PC-3 (cell line): ENCODE measurements around the gene ABCB8. TPM values are rescaled to one million over a fixed set of nuclear protein-coding genes. Genes with fewer than 3 reads are reported as not detected.

ENCODE experiments used
- ATAC-seq: fragments of 200-7000 bp; cut with Tn5 transposase; 2 replicates; pipeline ENCODE4 v1.9.1; 2020; ENCODE audit warnings: mild to moderate bottlenecking, moderate library complexity
- BruUV-seq: library from RNA; stranded (reverse); fragments of 400-500 nt; replicated peaks from 2 replicates; lab custom pipeline; 2021; lab: Mats Ljungman, UMichigan
- CTCF ChIA-PET: fragments of 300-600 bp; sonication (Branson Sonifier 250); formaldehyde crosslinking; loops from one replicate; lab custom pipeline; 2022; ENCODE audit warnings: antibody characterized with exemption; lab: Charles Lee
- POLR2A ChIA-PET: fragments of 300-600 bp; sonication (Branson Sonifier 250); formaldehyde crosslinking; loops from one replicate; lab custom pipeline; 2022; ENCODE audit warnings: antibody characterized with exemption; ENCODE audit not compliant: unreplicated experiment; lab: Charles Lee
- DNase-seq: peaks from one replicate; pipeline ENCODE4 v3.0.0-alpha.2; 2015
- H2AFZ ChIP-seq: fragments of 300-600 bp; sonication (generic); 2 replicates; pipeline ENCODE4 v1.6.0; 2016; ENCODE audit warnings: antibody characterized with exemption, low read length
- H3F3A ChIP-seq: fragments of 300-600 bp; sonication (generic); one replicate; pipeline ENCODE4 v1.6.0; 2017; ENCODE audit warnings: antibody characterized with exemption, low read length, control low read depth, mild to moderate bottlenecking; ENCODE audit not compliant: unreplicated experiment
- H3K27ac ChIP-seq: fragments of 300-600 bp; sonication (generic); 2 replicates; pipeline ENCODE4 v1.5.1; 2016; ENCODE audit warnings: mild to moderate bottlenecking, low read length
- H3K27me3 ChIP-seq: fragments of 300-600 bp; sonication (generic); 2 replicates; pipeline ENCODE4 v1.6.1; 2016; ENCODE audit warnings: low read length, mixed read lengths
- H3K36me3 ChIP-seq: fragments of 300-600 bp; sonication (generic); 2 replicates; pipeline ENCODE4 v1.6.1; 2016; ENCODE audit warnings: low read depth, mixed run types, low read length, mixed read lengths
- H3K4me1 ChIP-seq: fragments of 300-600 bp; sonication (generic); 2 replicates; pipeline ENCODE4 v1.5.1; 2016; ENCODE audit warnings: low read length; ENCODE audit not compliant: insufficient read depth
- H3K4me2 ChIP-seq: fragments of 300-600 bp; sonication (generic); 2 replicates; pipeline ENCODE4 v1.6.0; 2016; ENCODE audit warnings: low read length
- H3K4me3 ChIP-seq: fragments of 300-600 bp; sonication (generic); 2 replicates; pipeline ENCODE4 v1.5.1; 2016; ENCODE audit warnings: mild to moderate bottlenecking, low read length, mixed read lengths
- H3K79me2 ChIP-seq: fragments of 300-600 bp; sonication (generic); 2 replicates; pipeline ENCODE4 v1.6.1; 2017; ENCODE audit warnings: low read length, mixed read lengths
- H3K9ac ChIP-seq: fragments of 300-600 bp; sonication (generic); 2 replicates; pipeline ENCODE4 v1.6.0; 2016; ENCODE audit warnings: mild to moderate bottlenecking, low read length
- H3K9me2 ChIP-seq: fragments of 300-600 bp; sonication (generic); replicated peaks from 2 replicates; pipeline ENCODE4 v1.6.1; 2016; ENCODE audit warnings: mixed run types, low read length, mixed read lengths
- H3K9me3 ChIP-seq: fragments of 300-600 bp; sonication (generic); 2 replicates; pipeline ENCODE4 v1.6.1; 2016; ENCODE audit warnings: low read length, mixed read lengths
- H4K20me1 ChIP-seq: fragments of 300-600 bp; sonication (generic); 2 replicates; pipeline ENCODE4 v1.6.1; 2016; ENCODE audit warnings: low read length, mixed read lengths
- EZH2 ChIP-seq: fragments of 300-600 bp; sonication (generic); IDR thresholded peaks from one replicate; pipeline ENCODE4 v1.6.1; 2017; ENCODE audit warnings: antibody characterized with exemption, mild to moderate bottlenecking, low read length; ENCODE audit not compliant: unreplicated experiment
- EZH2phosphoT487 ChIP-seq: fragments of 300-600 bp; sonication (generic); IDR thresholded peaks from 2 replicates; pipeline ENCODE4 v1.6.1; 2018; ENCODE audit warnings: mild to moderate bottlenecking, antibody characterized with exemption, low read length, borderline replicate concordance
- intact Hi-C: fragments of 100-400 bp; cut with micrococcal nuclease; formaldehyde crosslinking; loops from 2 replicates; pipeline ENCODE4 v1.9.0; 2023
- total RNA-seq: library from RNA; depleted of rRNA; stranded (reverse); fragments of >200 nt; gene quantifications from 2 replicates; pipeline ENCODE4 v1.2.3, GENCODE V29; 2014
- TF ChIP-seq, protein P1 (sequence below): fragments of 300-600 bp; sonication (generic); conservative IDR thresholded peaks from 2 replicates; pipeline ENCODE4 v1.5.1; 2017; ENCODE audit warnings: antibody characterized with exemption, low read depth, mild to moderate bottlenecking, low read length

Gene ABCB8
- total RNA-seq, 1 experiment from 2014 or later, result 58.4 TPM

- ChIA-PET POLR2A (no interaction called here), CTCF (no interaction called here)
- Histone ChIP-seq H3K27ac (no peak overlapping the region), H3K4me1 (peaks cover 9% of the 10 kb centered on the region), H3K9ac (no peak overlapping the region), H3K36me3 (no peaks in the 10 kb centered on the region), H3K9me2 (no peaks in the 10 kb centered on the region), H3K4me2 (no peak overlapping the region), H3K4me3 (no peak overlapping the region), H3K79me2 (no peaks in the 10 kb centered on the region), H3K27me3 (no peaks in the 10 kb centered on the region), H3F3A (no peaks in the 10 kb centered on the region), H3K9me3 (no peaks in the 10 kb centered on the region), H4K20me1 (no peaks in the 10 kb centered on the region), H2AFZ (no peak overlapping the region)
- DNase-seq (no peak), ATAC-seq (no peak)
- BruUV-seq, result no TSS peak
- intact Hi-C loops, result no loop called here
- TF ChIP-seq EZH2 (no peak), EZH2phosphoT487 (no peak)
- TF ChIP-seq, protein P1, sequence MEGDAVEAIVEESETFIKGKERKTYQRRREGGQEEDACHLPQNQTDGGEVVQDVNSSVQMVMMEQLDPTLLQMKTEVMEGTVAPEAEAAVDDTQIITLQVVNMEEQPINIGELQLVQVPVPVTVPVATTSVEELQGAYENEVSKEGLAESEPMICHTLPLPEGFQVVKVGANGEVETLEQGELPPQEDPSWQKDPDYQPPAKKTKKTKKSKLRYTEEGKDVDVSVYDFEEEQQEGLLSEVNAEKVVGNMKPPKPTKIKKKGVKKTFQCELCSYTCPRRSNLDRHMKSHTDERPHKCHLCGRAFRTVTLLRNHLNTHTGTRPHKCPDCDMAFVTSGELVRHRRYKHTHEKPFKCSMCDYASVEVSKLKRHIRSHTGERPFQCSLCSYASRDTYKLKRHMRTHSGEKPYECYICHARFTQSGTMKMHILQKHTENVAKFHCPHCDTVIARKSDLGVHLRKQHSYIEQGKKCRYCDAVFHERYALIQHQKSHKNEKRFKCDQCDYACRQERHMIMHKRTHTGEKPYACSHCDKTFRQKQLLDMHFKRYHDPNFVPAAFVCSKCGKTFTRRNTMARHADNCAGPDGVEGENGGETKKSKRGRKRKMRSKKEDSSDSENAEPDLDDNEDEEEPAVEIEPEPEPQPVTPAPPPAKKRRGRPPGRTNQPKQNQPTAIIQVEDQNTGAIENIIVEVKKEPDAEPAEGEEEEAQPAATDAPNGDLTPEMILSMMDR, result no peak
Observed at GRCh38 chr7:150999497-151000230, 28.6 kb upstream of the ABCB8 start.

GRCh38 chr7:151000897-151001495, 27.3 kb upstream of the ABCB8 start:
- intact Hi-C loops, result no loop called here
- TF ChIP-seq, protein P1, result no peak
- TF ChIP-seq EZH2, result no peak
- no peak for TF ChIP-seq EZH2phosphoT487
- peaks cover 9% of the 10 kb centered on the region for H3K4me1 ChIP-seq
- H3K9ac ChIP-seq, result no peak overlapping the region
- no peak overlapping the region for H3K27ac ChIP-seq
- no peak overlapping the region for H2AFZ ChIP-seq
- DNase-seq (no peak), ATAC-seq (no peak)
- ChIA-PET CTCF (no interaction called here), POLR2A (no interaction called here)
- no TSS peak for BruUV-seq
- H3K27me3 ChIP-seq, result no peaks in the 10 kb centered on the region
- no peaks in the 10 kb centered on the region for H3K79me2 ChIP-seq
- no peaks in the 10 kb centered on the region for H4K20me1 ChIP-seq
- H3K4me3 ChIP-seq, result no peak overlapping the region
- H3K9me3 ChIP-seq, result no peaks in the 10 kb centered on the region
- no peaks in the 10 kb centered on the region for H3F3A ChIP-seq
- no peak overlapping the region for H3K4me2 ChIP-seq
- no peaks in the 10 kb centered on the region for H3K36me3 ChIP-seq
- H3K9me2 ChIP-seq, result no peaks in the 10 kb centered on the region

DNA sequence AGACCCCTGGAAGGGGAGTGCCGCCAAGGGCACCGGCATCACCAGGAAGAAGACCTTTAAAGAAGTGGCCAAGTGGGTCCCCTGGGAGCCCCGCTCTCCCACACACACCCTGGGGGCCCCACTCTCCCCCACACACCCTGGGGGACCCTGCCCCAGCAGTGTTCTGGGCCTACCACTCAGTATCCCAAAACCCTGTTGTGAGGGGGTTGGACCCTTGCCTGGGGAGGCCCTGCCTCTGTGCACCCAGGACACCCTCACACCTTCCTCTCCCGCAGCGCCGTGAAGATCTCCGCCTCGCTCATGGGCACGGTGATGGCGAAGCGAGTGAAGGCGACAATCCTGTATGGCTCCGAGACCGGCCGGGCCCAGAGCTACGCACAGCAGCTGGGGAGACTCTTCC, 26.7 kb upstream of the ABCB8 start:
- Histone ChIP-seq H2AFZ (no peak overlapping the region), H3K79me2 (no peaks in the 10 kb centered on the region), H3K36me3 (no peaks in the 10 kb centered on the region), H3K9ac (no peak overlapping the region), H3K9me2 (no peaks in the 10 kb centered on the region), H3K27me3 (no peaks in the 10 kb centered on the region), H3K4me3 (no peak overlapping the region), H3K4me2 (no peak overlapping the region), H3K9me3 (no peaks in the 10 kb centered on the region), H4K20me1 (no peaks in the 10 kb centered on the region), H3F3A (no peaks in the 10 kb centered on the region), H3K27ac (no peak overlapping the region), H3K4me1 (peaks cover 9% of the 10 kb centered on the region)
- TF ChIP-seq, protein P1, result no peak
- TF ChIP-seq EZH2 (no peak), EZH2phosphoT487 (no peak)
- no peak for DNase-seq
- intact Hi-C loops, result no loop called here
- POLR2A ChIA-PET, result no interaction called here
- BruUV-seq, result no TSS peak
- ATAC-seq, result no peak
- CTCF ChIA-PET, result no interaction called here
